Retinal pigment epithelial cell (primary cell): ENCODE data around the gene ABHD17A.

Experiments used
- DNase-seq: peaks from one replicate; pipeline ENCODE4 v3.0.0-alpha.2; 2010; ENCODE audit warnings: low read depth
- H3K4me3 ChIP-seq: 2 replicates; pipeline ENCODE4 v1.5.1; 2011; ENCODE audit warnings: mild to moderate bottlenecking, low read length, control low read depth, moderate library complexity
- CTCF ChIP-seq: conservative IDR thresholded peaks from 2 replicates; pipeline ENCODE4 v1.5.1; 2011; ENCODE audit warnings: low read depth, low read length, control low read depth, inconsistent platforms

ABHD17A gene

GRCh38 chr19:1830978-1831377 lies 54.3 kb downstream of the ABHD17A start:
- H3K4me3 ChIP-seq, result no peak overlapping the region
- DNase-seq, result no peak
- no peak for TF ChIP-seq CTCF

DNA sequence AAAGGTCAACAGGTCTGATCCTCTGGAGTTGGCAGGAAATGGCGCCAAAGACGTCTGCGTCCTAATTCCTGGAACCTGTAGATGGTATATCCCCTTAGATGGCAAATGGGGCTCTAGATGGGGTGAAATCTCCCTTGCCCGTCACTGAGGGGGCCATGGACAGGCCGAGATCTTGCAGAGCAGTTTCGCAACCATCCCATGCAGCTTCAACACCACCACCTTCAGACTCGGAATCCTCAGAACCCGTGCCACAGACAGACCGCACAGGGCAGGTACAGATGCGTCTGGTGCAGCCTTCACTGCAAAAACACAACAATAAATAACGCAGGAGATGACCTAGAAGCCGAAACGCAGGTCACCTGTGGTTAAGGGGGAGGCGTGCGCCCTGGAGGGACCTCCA lies 54.7 kb downstream of the ABHD17A start:
- TF ChIP-seq CTCF, result no peak
- no peak overlapping the region for H3K4me3 ChIP-seq
- no peak for DNase-seq

GRCh38 chr19:1829958-1830357 lies 55.3 kb downstream of the ABHD17A start:
- DNase-seq, result no peak
- no peak overlapping the region for H3K4me3 ChIP-seq
- TF ChIP-seq CTCF, result no peak

GRCh38 chr19:1828279-1829238 lies 56.7 kb downstream of the ABHD17A start:
- H3K4me3 ChIP-seq, result no peak overlapping the region
- TF ChIP-seq CTCF, result no peak
- DNase-seq, result no peak

- no peak for DNase-seq
- H3K4me3 ChIP-seq, result no peak overlapping the region
- no peak for TF ChIP-seq CTCF
Observed at GRCh38 chr19:1827566-1828278, 57.6 kb downstream of the ABHD17A start.
